GM18498 (cell line): ENCODE measurements around the gene TESMIN.

Experiments used
- ATAC-seq: cut with Tn5 transposase; IDR thresholded peaks from one replicate; pipeline ENCODE4 v1.9.1; 2021; ENCODE audit warnings: mild to moderate bottlenecking, moderate library complexity; ENCODE audit not compliant: unreplicated experiment

Gene TESMIN

GRCh38 chr11:68663482-68664010, 87.8 kb downstream of the TESMIN start:
- ATAC-seq, result no peak

GRCh38 chr11:68661697-68662603, 89.4 kb downstream of the TESMIN start:
- ATAC-seq, result no peak

- ATAC-seq, result no peak
Observed at GRCh38 chr11:68661014-68661413, 90.3 kb downstream of the TESMIN start.

GRCh38 chr11:68660066-68660810, 91.1 kb downstream of the TESMIN start:
- ATAC-seq, result no peak

- ATAC-seq, result no peak
Observed at GRCh38 chr11:68659158-68659921, 92.0 kb downstream of the TESMIN start.

GRCh38 chr11:68658661-68659060, 92.7 kb downstream of the TESMIN start:
- ATAC-seq, result no peak

- no peak for ATAC-seq
Observed at GRCh38 chr11:68658097-68658496, 93.2 kb downstream of the TESMIN start.
